ENCODE results near the gene HOXD4.

Gene HOXD4

DNA sequence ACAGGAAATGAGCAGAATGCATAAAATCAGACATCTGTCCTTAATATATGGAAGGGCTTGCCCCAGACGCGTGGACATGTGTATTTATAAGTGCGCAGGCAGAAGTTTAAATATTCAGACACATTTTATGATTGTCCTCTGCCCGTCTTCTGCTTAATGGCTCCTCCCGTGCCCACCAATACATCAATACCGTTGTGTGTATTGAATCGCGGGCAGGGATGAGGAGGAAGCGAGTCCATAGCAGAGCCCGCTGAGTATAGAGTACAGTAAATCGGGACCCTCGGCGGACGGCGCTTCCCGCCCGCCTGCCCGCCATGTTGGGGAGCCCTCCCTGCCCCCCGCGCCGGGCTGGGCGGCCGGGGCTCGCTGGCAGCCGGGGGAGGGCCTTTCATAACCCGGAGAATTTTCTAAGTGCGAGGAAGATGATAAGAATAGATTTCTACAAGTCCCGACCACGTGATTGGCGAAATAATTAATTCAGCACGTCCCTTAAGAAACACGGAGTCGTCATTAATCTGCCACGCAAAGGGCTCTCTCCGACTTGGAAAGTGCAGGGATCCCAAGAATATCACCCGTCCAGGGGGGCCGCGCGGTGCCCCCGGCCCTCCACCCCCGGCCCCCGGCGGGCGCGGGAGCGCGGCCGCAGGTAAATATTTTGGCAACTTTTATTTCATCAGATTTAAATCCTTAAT lies 5.6 kb downstream of the HOXD4 start, which contains the start of gene HOXD3:
HOXD3 (plus strand) TSS at position 501 of the 692 bp plus-strand sequence. CDS start 11,808 bp downstream, outside the sequence.
- no peak for DNase-seq (ENCODE audit: low read depth)

GRCh38 chr2:176157499-176158185 lies 6.3 kb downstream of the HOXD4 start:
- no peak for DNase-seq (ENCODE audit: low read depth)

GRCh38 chr2:176158186-176158591 lies 6.8 kb downstream of the HOXD4 start:
- no peak for DNase-seq (ENCODE audit: low read depth)

DNA sequence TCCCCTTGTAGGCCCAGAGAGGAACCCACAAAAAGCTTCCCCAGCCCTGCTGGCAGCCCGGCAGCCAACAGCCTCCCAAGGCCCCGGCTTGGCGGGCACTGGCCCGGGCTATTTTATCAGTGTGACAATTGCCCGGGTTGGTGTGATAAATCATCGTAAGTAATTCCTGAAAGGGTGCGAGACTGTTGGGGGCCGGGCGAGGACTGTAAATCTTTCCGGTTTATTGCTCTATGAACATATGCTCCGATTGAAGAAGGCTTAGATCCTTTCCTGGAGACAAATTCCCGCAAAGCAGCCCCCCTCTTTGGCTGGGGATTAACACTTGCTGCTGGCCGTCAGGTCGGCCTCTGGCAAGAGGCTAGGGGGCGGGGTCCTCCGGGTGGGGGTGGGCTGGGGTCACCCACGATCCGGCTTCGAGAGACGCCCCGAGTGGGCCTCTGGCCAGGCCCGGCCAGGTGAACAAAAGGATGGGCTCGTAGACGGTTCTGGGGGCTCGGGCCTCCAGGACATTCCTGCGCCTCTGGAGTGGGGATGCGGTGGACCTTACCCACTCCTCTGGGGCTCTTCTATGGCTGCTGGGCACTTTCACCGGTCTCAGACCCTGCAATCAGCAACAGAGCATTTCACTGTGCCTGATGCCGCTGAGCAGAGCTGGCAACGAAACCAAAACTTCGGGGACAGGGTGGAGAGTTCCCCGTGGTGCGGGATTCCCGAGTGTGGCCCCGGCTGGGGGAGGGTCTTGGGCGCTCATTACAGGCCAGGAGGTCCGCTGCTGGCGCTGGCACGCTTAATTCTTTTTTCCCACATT lies 7.7 kb downstream of the HOXD4 start:
- no peak for DNase-seq (ENCODE audit: low read depth)

DNA sequence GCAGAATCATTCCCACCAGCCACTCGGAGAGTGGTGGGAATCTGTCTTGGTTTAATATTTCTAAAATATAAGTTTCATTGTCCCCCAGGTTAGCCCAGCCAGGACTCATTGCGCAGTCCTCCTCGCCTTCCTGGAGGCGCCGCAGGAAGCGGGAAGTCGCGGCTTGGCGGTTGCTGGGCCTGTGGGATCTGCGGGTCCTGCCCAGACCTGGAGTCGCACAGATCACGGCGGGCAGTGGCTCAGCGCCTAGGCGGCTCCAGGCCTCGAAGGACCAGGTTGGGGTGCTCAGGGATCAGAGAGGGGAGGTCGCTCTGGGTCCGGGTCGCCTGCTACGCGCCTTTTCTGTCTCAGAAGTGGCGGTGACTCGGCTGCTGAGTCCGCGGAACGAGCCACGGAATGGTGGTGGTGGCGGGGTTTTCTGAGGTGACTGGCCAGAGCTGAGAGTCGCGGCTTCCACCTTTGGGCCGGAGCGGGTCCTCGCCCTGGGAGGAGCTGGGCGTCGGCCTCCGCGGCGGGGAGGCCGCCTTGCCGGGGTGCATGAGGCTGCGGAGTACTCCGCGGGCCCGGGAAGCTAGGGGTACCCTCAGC lies 8.4 kb downstream of the HOXD4 start:
- DNase-seq (ENCODE audit: low read depth), result no peak

DNA sequence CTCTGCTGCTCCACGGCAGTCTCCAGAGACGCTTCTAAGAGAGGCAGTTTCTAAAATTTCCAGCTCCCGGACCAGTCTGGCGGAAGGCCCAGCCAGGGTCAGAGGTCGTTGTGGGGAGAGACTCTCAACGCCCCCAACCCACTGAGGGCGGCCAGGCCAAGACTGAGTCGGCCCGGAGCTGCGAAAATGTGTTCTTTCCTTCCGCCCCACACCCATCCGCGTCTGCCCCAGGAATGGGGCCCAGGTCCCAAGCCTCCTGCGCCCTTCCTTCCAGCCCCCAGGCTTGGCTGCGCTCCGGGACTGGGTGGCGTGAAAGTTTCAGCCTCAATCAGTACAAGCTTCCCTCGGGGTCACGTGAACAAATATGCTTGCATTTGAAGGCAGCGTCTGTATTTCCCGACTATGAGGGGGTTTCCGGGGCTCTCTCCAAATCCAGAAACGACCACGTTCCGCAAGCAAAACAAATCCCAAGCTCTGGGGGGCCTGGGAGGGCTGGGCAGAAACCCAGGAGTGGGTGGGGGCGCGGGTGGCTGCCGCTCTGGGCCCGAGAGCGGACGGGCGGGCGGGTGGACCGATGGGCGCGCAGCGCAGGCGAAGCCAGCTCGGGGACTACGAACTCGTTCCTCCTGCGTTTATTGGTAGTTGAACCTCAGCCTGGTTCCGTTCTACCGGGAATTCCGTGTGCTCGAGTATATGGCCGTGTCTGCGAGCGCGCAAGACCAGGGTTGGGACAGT lies 9.1 kb downstream of the HOXD4 start:
- DNase-seq (ENCODE audit: low read depth), result no peak

- no peak for DNase-seq (ENCODE audit: low read depth)
Measured at GRCh38 chr2:176160986-176161824, 9.9 kb downstream of the HOXD4 start.

DNA sequence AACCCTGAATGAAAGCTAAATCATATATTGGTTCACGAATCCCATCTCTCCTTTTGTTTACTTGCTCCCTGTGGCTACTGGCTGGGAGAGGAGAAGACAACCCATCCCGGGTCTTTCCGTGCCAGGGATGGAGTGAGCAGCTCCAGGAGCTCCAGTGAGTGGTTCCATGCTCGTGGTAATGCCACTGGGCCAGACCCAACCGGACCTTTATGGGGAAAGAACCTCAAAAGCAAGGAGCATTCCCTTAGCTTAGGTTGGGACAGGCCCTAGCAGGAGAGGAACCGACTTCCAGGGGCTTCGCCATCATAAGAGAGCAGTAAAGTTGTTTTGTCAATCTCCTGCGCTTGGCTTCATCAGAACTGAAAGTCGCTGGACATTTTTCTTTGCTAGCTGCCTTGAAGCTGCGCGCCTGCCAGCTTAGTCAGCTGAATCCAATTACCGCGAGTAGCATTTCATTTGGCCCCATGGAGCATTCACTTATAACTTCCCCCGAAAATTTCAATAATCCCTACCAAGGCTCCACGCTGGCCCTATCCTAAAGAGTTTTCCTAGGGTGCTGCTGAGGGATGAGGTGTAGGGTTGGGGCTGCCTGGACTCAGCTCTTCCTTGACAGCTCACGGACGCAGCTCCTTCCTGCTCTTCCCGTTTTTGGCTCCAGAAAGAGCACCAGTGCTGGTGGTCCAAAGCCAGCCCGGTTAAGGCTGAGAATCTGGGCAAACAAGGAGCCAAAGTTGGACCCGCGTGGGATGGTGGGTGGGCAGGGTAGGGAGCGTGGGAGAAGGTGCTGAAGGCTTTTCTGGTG lies 10.7 kb downstream of the HOXD4 start:
- DNase-seq (ENCODE audit: low read depth), result no peak

DNA sequence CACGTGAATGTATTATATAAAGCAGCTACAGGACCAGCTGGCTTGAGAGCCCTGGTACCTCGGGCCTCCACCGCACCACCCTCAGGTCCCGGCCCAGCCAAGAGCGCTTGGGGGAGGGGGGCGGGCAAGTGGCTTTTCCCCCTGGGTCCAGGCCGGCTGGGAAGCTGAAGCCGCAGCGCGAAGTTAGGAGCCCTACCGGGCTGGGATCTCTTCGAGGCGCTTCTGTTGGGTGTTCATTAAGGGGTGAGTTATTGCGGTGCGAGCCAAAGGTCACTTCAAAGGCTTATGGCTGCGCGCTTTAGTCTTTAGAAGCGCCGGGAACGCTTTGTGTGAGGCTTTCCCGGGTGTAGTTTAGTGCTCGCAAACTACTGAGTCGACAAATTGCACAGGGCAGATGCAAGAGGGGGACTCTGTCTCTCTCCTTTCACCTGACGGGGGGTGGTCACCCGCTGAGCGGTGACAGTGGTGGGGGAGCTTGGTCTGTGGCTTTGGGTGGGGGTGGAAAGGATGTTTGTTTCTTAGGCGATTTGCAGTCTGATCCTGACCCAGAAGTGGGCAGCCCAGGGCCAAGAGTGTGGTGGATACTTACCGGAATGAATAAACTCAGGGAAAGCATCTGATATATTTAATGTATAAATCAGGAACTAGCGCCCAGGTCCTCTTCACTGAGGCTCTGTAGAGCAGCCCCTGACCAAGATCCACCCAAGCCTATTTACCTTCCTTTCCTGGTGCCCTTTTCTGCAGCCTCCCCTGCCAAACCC lies 11.7 kb downstream of the HOXD4 start:
- DNase-seq (ENCODE audit: low read depth), result no peak

GRCh38 chr2:176163672-176164056 lies 12.3 kb downstream of the HOXD4 start:
- DNase-seq (ENCODE audit: low read depth), result no peak

- DNase-seq (ENCODE audit: low read depth), result no peak
Measured at GRCh38 chr2:176164201-176164600, 12.9 kb downstream of the HOXD4 start.

GRCh38 chr2:176164611-176165369 lies 13.4 kb downstream of the HOXD4 start:
- no peak for DNase-seq (ENCODE audit: low read depth)

- DNase-seq (ENCODE audit: low read depth), result no peak
Measured at GRCh38 chr2:176165370-176166050, 14.2 kb downstream of the HOXD4 start.

GRCh38 chr2:176166272-176166671 lies 14.9 kb downstream of the HOXD4 start:
- no peak for DNase-seq (ENCODE audit: low read depth)

DNA sequence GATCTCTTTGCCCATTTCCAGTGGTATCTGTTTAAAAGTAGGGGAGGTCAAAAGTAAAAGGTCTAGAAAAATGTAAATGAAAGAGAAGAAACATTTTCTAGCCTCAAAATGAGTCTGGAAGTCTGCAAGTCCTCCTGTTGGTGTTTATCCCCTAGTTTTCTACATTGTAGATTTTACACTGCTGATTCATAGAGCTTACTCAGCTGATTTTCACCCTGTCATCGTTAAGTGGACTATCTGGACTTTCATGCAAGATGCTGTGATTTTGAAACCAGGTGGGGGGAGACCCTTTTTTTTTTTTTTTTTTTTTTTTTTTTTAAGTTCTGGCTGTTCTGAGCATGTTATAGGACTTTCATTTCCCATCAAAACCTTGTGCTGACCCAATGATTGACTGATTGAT lies 16.0 kb downstream of the HOXD4 start:
- no peak for DNase-seq (ENCODE audit: low read depth)

DNA sequence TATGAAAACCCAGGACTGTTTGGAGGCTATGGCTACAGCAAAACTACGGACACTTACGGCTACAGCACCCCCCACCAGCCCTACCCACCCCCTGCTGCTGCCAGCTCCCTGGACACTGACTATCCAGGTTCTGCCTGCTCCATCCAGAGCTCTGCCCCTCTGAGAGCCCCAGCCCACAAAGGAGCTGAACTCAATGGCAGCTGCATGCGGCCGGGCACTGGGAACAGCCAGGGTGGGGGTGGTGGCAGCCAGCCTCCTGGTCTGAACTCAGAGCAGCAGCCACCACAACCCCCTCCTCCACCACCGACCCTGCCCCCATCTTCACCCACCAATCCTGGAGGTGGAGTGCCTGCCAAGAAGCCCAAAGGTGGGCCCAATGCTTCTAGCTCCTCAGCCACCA lies 17.8 kb downstream of the HOXD4 start:
- no peak for DNase-seq (ENCODE audit: low read depth)

DNA sequence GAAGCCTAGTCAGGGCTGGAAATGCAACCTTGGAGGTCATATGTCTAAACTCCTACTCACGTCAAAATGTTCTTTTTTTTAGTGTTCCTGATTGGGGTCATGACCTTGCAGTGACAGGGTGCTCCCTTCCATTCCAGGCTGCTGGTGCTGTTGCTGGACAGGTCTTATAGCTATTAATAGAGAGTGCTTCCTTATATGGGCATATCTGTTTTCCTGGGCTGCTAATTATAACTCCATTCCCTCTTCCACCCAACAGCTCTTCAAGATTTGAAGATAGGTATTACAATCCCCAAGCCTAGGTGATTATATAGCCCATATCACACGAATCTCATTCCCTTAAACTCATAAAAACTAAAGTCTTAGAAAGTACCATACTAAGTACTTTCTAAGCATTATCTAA lies 18.4 kb downstream of the HOXD4 start:
- no peak for DNase-seq (ENCODE audit: low read depth)
